Karpas-422 (cell line): ENCODE results near the gene SLC23A2. TPM values are rescaled to one million over a fixed set of nuclear protein-coding genes. Genes with fewer than 3 reads are reported as not detected.
A peak's percentile ranks its signal among the peaks of the same experiment; 100 is the strongest.

Source experiments
- DNase-seq: peaks from one replicate; pipeline ENCODE4 v3.0.0-alpha.2; 2015
- H2AFZ ChIP-seq: fragments of 200-600 bp; sonication (generic); 2 replicates; pipeline ENCODE4 v1.6.1; 2014; ENCODE audit warnings: antibody characterized with exemption, low read length, mixed read lengths
- H3K27ac ChIP-seq: fragments of 200-600 bp; sonication (generic); 2 replicates; pipeline ENCODE4 v1.5.1; 2014; ENCODE audit warnings: mild to moderate bottlenecking, low read length, moderate library complexity
- H3K27me3 ChIP-seq: fragments of 200-600 bp; sonication (generic); 2 replicates; pipeline ENCODE4 v1.6.1; 2014; ENCODE audit warnings: low read length, mixed read lengths
- H3K36me3 ChIP-seq: fragments of 200-600 bp; sonication (generic); 2 replicates; pipeline ENCODE4 v1.6.1; 2014; ENCODE audit warnings: low read length, mixed read lengths; ENCODE audit not compliant: insufficient read depth
- H3K4me1 ChIP-seq: fragments of 200-600 bp; sonication (generic); 2 replicates; pipeline ENCODE4 v1.6.1; 2014; ENCODE audit warnings: mild to moderate bottlenecking, low read length, mixed read lengths
- H3K4me2 ChIP-seq: fragments of 200-600 bp; sonication (generic); 2 replicates; pipeline ENCODE4 v1.6.1; 2014; ENCODE audit warnings: low read length, low read depth, mild to moderate bottlenecking; ENCODE audit not compliant: poor library complexity, severe bottlenecking
- H3K4me3 ChIP-seq: fragments of 200-600 bp; sonication (generic); 2 replicates; pipeline ENCODE4 v1.5.1; 2014; ENCODE audit warnings: mild to moderate bottlenecking, antibody characterized with exemption, low read length, mixed read lengths
- H3K79me2 ChIP-seq: fragments of 200-600 bp; sonication (generic); 2 replicates; pipeline ENCODE4 v1.6.1; 2014; ENCODE audit warnings: mild to moderate bottlenecking, low read length, mixed read lengths
- H3K9ac ChIP-seq: fragments of 200-600 bp; sonication (generic); 2 replicates; pipeline ENCODE4 v1.6.0; 2014; ENCODE audit warnings: low read length
- H3K9me2 ChIP-seq: fragments of 200-600 bp; sonication (generic), shearing (Covaris generic); replicated peaks from 2 replicates; pipeline ENCODE4 v1.6.0; 2014; ENCODE audit warnings: mild to moderate bottlenecking, low read length, moderate library complexity; ENCODE audit not compliant: insufficient read depth
- H3K9me3 ChIP-seq: fragments of 300-700, 200-600 bp; sonication (generic); 2 replicates; pipeline ENCODE4 v1.6.1; 2014; ENCODE audit warnings: low read length, mixed read lengths
- H4K20me1 ChIP-seq: fragments of 200-600 bp; sonication (generic); 2 replicates; pipeline ENCODE4 v1.6.1; 2014; ENCODE audit warnings: mild to moderate bottlenecking, antibody characterized with exemption, low read length, low read depth; ENCODE audit not compliant: insufficient read depth
- total RNA-seq: library from RNA; depleted of rRNA; stranded (reverse); fragments of >200 nt; shearing (Covaris generic); gene quantifications from 2 replicates; pipeline ENCODE4 v1.2.3, GENCODE V29; 2014; ENCODE audit warnings: low replicate concordance

Gene SLC23A2
- total RNA-seq, 1 experiment from 2014 or later, result 49.2 TPM

DNA sequence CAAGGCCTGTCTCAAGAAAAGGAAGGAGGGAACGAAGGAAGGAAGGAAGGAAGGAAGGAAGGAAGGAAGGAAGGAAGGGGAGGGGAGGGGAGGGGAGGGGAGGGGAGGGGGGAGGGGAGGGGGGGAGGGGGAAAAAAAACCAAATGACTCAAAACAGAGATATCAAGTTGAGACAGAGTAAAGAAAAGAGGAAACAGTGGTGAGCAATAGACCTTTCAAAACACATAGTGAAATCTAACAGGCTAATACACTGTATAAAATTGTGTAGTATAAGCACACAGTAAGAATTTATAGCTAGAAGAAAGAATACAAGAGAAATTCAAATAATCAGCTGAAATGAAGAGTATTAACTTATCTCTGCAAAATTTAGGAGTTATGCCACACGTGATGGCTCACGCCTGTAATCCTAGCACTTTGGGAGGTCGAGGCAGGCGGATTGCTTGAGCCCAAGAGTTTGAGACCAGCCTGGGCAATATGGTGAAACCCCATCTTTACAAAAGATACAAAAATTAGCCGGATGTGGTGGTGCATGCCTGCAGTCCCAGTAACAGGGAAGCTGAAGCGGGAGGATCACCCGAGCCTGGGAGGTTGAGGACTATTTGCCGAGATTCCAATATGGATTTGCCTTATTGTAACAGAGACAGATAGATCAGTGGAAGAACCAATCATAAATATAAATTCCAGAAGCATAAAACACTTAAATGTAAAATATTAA, 156.4 kb downstream of the SLC23A2 start:
- no peaks in the 10 kb centered on the region for H3K79me2 ChIP-seq
- no peak overlapping the region for H3K4me3 ChIP-seq
- H2AFZ ChIP-seq, result no peak overlapping the region
- H3K36me3 ChIP-seq, result no peaks in the 10 kb centered on the region
- no peaks in the 10 kb centered on the region for H3K9me2 ChIP-seq
- peaks cover 32% of the 10 kb centered on the region for H3K4me1 ChIP-seq
- no peak overlapping the region for H3K4me2 ChIP-seq
- DNase-seq, result no peak
- H3K9ac ChIP-seq, result no peak overlapping the region
- H3K9me3 ChIP-seq, result no peaks in the 10 kb centered on the region
- no peak overlapping the region for H3K27ac ChIP-seq
- no peaks in the 10 kb centered on the region for H3K27me3 ChIP-seq
- H4K20me1 ChIP-seq, result no peaks in the 10 kb centered on the region

GRCh38 chr20:4844325-4844724, 157.0 kb downstream of the SLC23A2 start:
- Histone ChIP-seq H3K4me3 (no peak overlapping the region), H3K27ac (no peak overlapping the region), H3K9me2 (no peaks in the 10 kb centered on the region), H3K79me2 (no peaks in the 10 kb centered on the region), H2AFZ (no peak overlapping the region), H3K36me3 (no peaks in the 10 kb centered on the region), H3K4me2 (no peak overlapping the region), H3K9me3 (no peaks in the 10 kb centered on the region), H3K27me3 (no peaks in the 10 kb centered on the region), H3K4me1 (peaks cover 32% of the 10 kb centered on the region), H3K9ac (no peak overlapping the region), H4K20me1 (no peaks in the 10 kb centered on the region)
- no peak for DNase-seq

DNA sequence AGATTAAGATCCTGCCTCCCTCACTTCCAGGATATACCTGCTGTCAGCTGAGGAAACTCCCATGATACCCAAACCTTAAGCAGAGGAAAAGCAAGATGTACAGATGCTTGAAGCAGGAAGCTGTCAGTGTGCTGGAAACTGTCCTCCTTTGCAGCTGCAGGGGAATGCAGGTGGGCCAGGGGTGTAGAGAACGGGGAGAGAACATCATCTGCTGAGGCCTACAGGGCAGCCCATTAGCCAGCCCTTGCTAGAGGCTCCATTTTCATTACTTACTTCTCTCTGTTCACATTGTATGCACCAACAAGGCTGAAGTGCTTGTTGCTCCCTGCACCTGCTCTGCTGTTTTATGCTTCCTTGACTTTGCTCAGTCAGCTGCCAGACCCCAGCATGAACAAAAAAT, 160.5 kb downstream of the SLC23A2 start:
- H3K27ac ChIP-seq, result peak overlapping the region; percentile 31; the same call in 1 of the 2 replicates
- no peak overlapping the region for H3K4me3 ChIP-seq
- no peaks in the 10 kb centered on the region for H3K79me2 ChIP-seq
- no peak overlapping the region for H3K4me2 ChIP-seq
- no peak overlapping the region for H3K9ac ChIP-seq
- H3K4me1 ChIP-seq, result peaks cover 20% of the 10 kb centered on the region
- H2AFZ ChIP-seq, result no peak overlapping the region
- DNase-seq, result peak; percentile 51
- H3K27me3 ChIP-seq, result no peaks in the 10 kb centered on the region
- H3K9me2 ChIP-seq, result no peaks in the 10 kb centered on the region
- no peaks in the 10 kb centered on the region for H4K20me1 ChIP-seq
- H3K36me3 ChIP-seq, result no peaks in the 10 kb centered on the region
- no peaks in the 10 kb centered on the region for H3K9me3 ChIP-seq

- H3K27ac ChIP-seq, result no peak overlapping the region
- no peaks in the 10 kb centered on the region for H4K20me1 ChIP-seq
- no peak for DNase-seq
- H3K9me2 ChIP-seq, result no peaks in the 10 kb centered on the region
- H3K36me3 ChIP-seq, result no peaks in the 10 kb centered on the region
- no peaks in the 10 kb centered on the region for H3K9me3 ChIP-seq
- no peak overlapping the region for H3K4me2 ChIP-seq
- no peak overlapping the region for H3K9ac ChIP-seq
- no peak overlapping the region for H2AFZ ChIP-seq
- H3K79me2 ChIP-seq, result no peaks in the 10 kb centered on the region
- H3K27me3 ChIP-seq, result no peaks in the 10 kb centered on the region
- peaks cover 16% of the 10 kb centered on the region for H3K4me1 ChIP-seq
- H3K4me3 ChIP-seq, result no peak overlapping the region
Measured at GRCh38 chr20:4838526-4838925, 162.8 kb downstream of the SLC23A2 start.

GRCh38 chr20:4837760-4838159, 163.6 kb downstream of the SLC23A2 start:
- no peaks in the 10 kb centered on the region for H3K27me3 ChIP-seq
- no peak for DNase-seq
- peaks cover 16% of the 10 kb centered on the region for H3K4me1 ChIP-seq
- H3K27ac ChIP-seq, result no peak overlapping the region
- H4K20me1 ChIP-seq, result no peaks in the 10 kb centered on the region
- H3K9ac ChIP-seq, result no peak overlapping the region
- H2AFZ ChIP-seq, result no peak overlapping the region
- no peak overlapping the region for H3K4me3 ChIP-seq
- no peaks in the 10 kb centered on the region for H3K36me3 ChIP-seq
- no peaks in the 10 kb centered on the region for H3K9me2 ChIP-seq
- H3K79me2 ChIP-seq, result no peaks in the 10 kb centered on the region
- H3K9me3 ChIP-seq, result no peaks in the 10 kb centered on the region
- H3K4me2 ChIP-seq, result no peak overlapping the region

- Histone ChIP-seq H3K79me2 (no peaks in the 10 kb centered on the region), H3K4me3 (no peak overlapping the region), H2AFZ (no peak overlapping the region), H3K36me3 (no peaks in the 10 kb centered on the region), H3K9me3 (no peaks in the 10 kb centered on the region), H3K27me3 (no peaks in the 10 kb centered on the region), H3K4me2 (no peak overlapping the region), H3K27ac (no peak overlapping the region), H3K9ac (no peak overlapping the region), H4K20me1 (no peaks in the 10 kb centered on the region), H3K9me2 (no peaks in the 10 kb centered on the region), H3K4me1 (peaks cover 14% of the 10 kb centered on the region)
- no peak for DNase-seq
Measured at GRCh38 chr20:4836935-4837334, 164.4 kb downstream of the SLC23A2 start.

GRCh38 chr20:4836473-4836872, 164.8 kb downstream of the SLC23A2 start:
- no peak for DNase-seq
- no peak overlapping the region for H3K4me3 ChIP-seq

DNA sequence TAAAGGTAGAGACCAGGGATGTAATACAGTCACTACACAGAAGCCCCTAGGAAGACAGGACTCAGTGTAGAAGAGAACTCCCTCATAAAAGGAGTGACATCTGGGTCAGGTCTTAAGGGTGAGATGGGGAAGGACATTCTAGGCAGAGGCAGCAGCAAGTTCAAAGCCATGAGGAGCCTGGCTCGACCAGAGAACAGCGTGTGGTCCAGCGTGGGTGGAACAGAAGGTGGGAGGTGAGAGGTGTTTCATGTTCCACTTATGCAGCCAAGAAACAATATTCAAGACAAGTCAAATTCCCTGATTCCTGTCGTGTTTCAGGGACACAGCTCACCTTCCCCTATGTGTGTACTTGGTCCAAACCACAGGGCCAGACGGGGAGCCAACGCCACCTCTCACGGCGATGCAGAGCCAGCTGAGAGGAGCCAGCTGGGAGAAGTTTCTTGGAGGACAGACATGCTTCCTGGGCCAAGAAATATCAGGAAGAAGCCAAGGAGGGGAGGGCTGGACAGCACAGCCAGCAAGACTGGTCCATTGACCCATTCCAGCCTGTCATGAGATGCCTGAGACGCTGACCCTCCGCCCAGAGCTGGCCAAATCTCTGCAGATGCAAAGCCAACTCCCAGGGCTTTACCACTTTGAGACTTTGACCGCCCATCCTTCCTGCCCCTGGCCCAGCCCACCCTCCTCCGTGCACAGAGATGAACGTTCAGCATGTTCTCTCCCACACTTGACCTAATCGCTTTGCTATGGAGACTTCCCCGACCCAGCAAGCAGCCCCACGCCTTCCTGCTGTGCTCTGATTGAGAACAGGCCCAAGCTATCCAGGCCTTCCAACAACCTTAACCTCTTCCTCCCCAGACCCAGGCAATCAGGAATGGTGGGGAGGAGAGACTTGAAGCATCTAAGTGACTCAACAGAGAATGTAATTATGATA, 165.8 kb downstream of the SLC23A2 start:
- Histone ChIP-seq H3K9me2 (no peaks in the 10 kb centered on the region), H3K9ac (no peak overlapping the region), H3K36me3 (no peaks in the 10 kb centered on the region), H3K27me3 (no peaks in the 10 kb centered on the region), H3K4me1 (peaks cover 2% of the 10 kb centered on the region), H3K9me3 (no peaks in the 10 kb centered on the region), H4K20me1 (0 out of 2 replicates have a peak, but pooled peaks cover 1% of the 10 kb centered on the region), H3K4me3 (no peak overlapping the region), H2AFZ (no peak overlapping the region), H3K27ac (no peak overlapping the region), H3K4me2 (no peak overlapping the region), H3K79me2 (no peaks in the 10 kb centered on the region)
- no peak for DNase-seq

More at GRCh38 chr20:4836473-4836872, 164.8 kb downstream of the SLC23A2 start:
- no peaks in the 10 kb centered on the region for H3K79me2 ChIP-seq
- peaks cover 12% of the 10 kb centered on the region for H3K4me1 ChIP-seq
- H2AFZ ChIP-seq, result no peak overlapping the region
- H3K9me2 ChIP-seq, result no peaks in the 10 kb centered on the region
- no peaks in the 10 kb centered on the region for H3K9me3 ChIP-seq
- no peaks in the 10 kb centered on the region for H4K20me1 ChIP-seq
- no peak overlapping the region for H3K9ac ChIP-seq
- no peak overlapping the region for H3K27ac ChIP-seq
- no peak overlapping the region for H3K4me2 ChIP-seq
- H3K36me3 ChIP-seq, result no peaks in the 10 kb centered on the region
- no peaks in the 10 kb centered on the region for H3K27me3 ChIP-seq
